Uterus (tissue), 4 donors: ENCODE results near the gene SIAH2. TPM values are rescaled to one million over a fixed set of nuclear protein-coding genes. Genes with fewer than 3 reads are reported as not detected.

Source experiments
- DNase-seq, 2 donors: peaks; one replicate each; pipeline ENCODE4 v3.0.0-alpha.2; 2019 to 2020
- H3K27ac ChIP-seq, 2 donors: fragments of 200-600 bp; sonication (generic); 1 replicate in 1 of 2; 2 replicates in 1 of 2; pipeline ENCODE4 v1.5.1; 2016 to 2018
- H3K27me3 ChIP-seq, 2 donors: fragments of 200-600 bp; sonication (generic); one replicate each; pipeline ENCODE4 v1.5.1; 2018 to 2019; ENCODE audit warnings: control low read depth in 1 of 2
- H3K36me3 ChIP-seq, 2 donors: fragments of 200-600 bp; sonication (generic); one replicate each; pipeline ENCODE4 v1.5.1; 2019; ENCODE audit warnings: control low read depth in 1 of 2
- H3K4me1 ChIP-seq, 2 donors: fragments of 200-600 bp; sonication (generic); one replicate each; pipeline ENCODE4 v1.5.1; 2018 to 2019; ENCODE audit warnings: control low read depth in 1 of 2
- H3K4me3 ChIP-seq, 2 donors: fragments of 200-600 bp; sonication (generic); 1 replicate in 1 of 2; 2 replicates in 1 of 2; pipeline ENCODE4 v1.5.1; 2018 to 2019; ENCODE audit warnings: mild to moderate bottlenecking in 1 of 2
- H3K9me3 ChIP-seq, 2 donors: fragments of 200-600 bp; sonication (generic); one replicate each; pipeline ENCODE4 v1.5.1; 2019; ENCODE audit warnings: control low read depth in 1 of 2
- CTCF ChIP-seq, 4 experiments: fragments of 200-600 bp in 2 of 4; fragments of 450-650 bp in 2 of 4; sonication (generic) in 2 of 4; IDR thresholded peaks; one replicate each; pipeline ENCODE4 v1.5.1; 2016 to 2019; ENCODE audit warnings: antibody characterized with exemption in 4 of 4, mild to moderate bottlenecking in 2 of 4, moderate library complexity in 1 of 4
- POLR2A ChIP-seq, 2 donors: fragments of 450-650 bp; IDR thresholded peaks; one replicate each; pipeline ENCODE4 v1.6.1; 2016; ENCODE audit warnings: antibody characterized with exemption in 2 of 2, mild to moderate bottlenecking in 1 of 2, moderate library complexity in 1 of 2
- intact Hi-C: fragments of 100-400 bp; cut with DNase I; formaldehyde crosslinking; loops from one replicate; pipeline ENCODE4 v1.15.1; 2023; ENCODE audit warnings: low total_unique reads
- total RNA-seq, 4 donors: library from RNA; depleted of rRNA in 3 of 4; stranded (reverse); fragments of >200 nt in 3 of 4; gene quantifications; one replicate each; pipeline versions ENCODE4 v1.1.0 to v1.2.4, GENCODE V29; 2014 to 2023
- donor health status: DM: yes; HTN: yes; CAD: no.

The SIAH2 gene
- total RNA-seq, 4 donors from 2014 or later, result 25.4 to 63.8 (median 43.6) TPM

GRCh38 chr3:150765949-150766720, 3.2 kb upstream of the SIAH2 start:
- Histone ChIP-seq H3K4me1 (peaks cover 0 to 5% of the 10 kb centered on the region in 2 donors), H3K4me3 (no peak overlapping the region), H3K27me3 (no peaks in the 10 kb centered on the region), H3K9me3 (no peaks in the 10 kb centered on the region), H3K27ac (no peak overlapping the region), H3K36me3 (no peaks in the 10 kb centered on the region)
- intact Hi-C loops, result no loop called here
- no peak for TF ChIP-seq CTCF (IDR thresholded peaks at IDR 0.05)
- DNase-seq, result no peak

GRCh38 chr3:150764967-150765366, 2.0 kb upstream of the SIAH2 start:
- peak overlapping the region; percentile 98 to 99 for H3K27ac ChIP-seq
- TF ChIP-seq POLR2A (IDR thresholded peaks at IDR 0.05) (no peak), CTCF (IDR thresholded peaks at IDR 0.05) (no peak)
- intact Hi-C loops, result no loop called here

GRCh38 chr3:150764566-150764965, 1.6 kb upstream of the SIAH2 start:
- Histone ChIP-seq H3K36me3 (no peaks in the 10 kb centered on the region), H3K4me1 (peaks cover 0 to 5% of the 10 kb centered on the region in 2 donors), H3K27ac (peak overlapping the region; percentile 98 to 99), H3K4me3 (no peak overlapping the region), H3K9me3 (no peaks in the 10 kb centered on the region), H3K27me3 (no peaks in the 10 kb centered on the region)
- TF ChIP-seq POLR2A (IDR thresholded peaks at IDR 0.05) (no peak), CTCF (IDR thresholded peaks at IDR 0.05) (no peak)
- DNase-seq, result no peak
- intact Hi-C loops, result no loop called here

More at GRCh38 chr3:150764967-150765366, 2.0 kb upstream of the SIAH2 start:
- peaks cover 0 to 5% of the 10 kb centered on the region in 2 donors for H3K4me1 ChIP-seq
- H3K27me3 ChIP-seq, result no peaks in the 10 kb centered on the region
- H3K4me3 ChIP-seq, result no peak overlapping the region
- no peaks in the 10 kb centered on the region for H3K9me3 ChIP-seq
- H3K36me3 ChIP-seq, result no peaks in the 10 kb centered on the region
- no peak for DNase-seq

GRCh38 chr3:150763841-150764483, 993 bp upstream of the SIAH2 start:
- peak overlapping the region; percentile 74 to 91 for H3K4me3 ChIP-seq
- H3K36me3 ChIP-seq, result no peaks in the 10 kb centered on the region
- no peaks in the 10 kb centered on the region for H3K9me3 ChIP-seq
- TF ChIP-seq CTCF (IDR thresholded peaks at IDR 0.05), result peak; percentile 45 to 67 (median 55)
- no peak for TF ChIP-seq POLR2A (IDR thresholded peaks at IDR 0.05)
- intact Hi-C loops, result no loop called here
- peak overlapping the region; percentile 98 to 99 for H3K27ac ChIP-seq
- no peaks in the 10 kb centered on the region for H3K27me3 ChIP-seq
- peaks cover 4 to 5% of the 10 kb centered on the region in 2 donors for H3K4me1 ChIP-seq
- peak; percentile 66 to 68 for DNase-seq

GRCh38 chr3:150762662-150763121, 277 bp downstream of the SIAH2 start:
- H3K4me1 ChIP-seq, result peaks cover 7 to 9% of the 10 kb centered on the region in 2 donors
- no peak for DNase-seq
- intact Hi-C loops, result no loop called here

More at GRCh38 chr3:150762662-150763121, 277 bp downstream of the SIAH2 start:
- H3K36me3 ChIP-seq, result no peaks in the 10 kb centered on the region
- H3K27me3 ChIP-seq, result no peaks in the 10 kb centered on the region
- TF ChIP-seq POLR2A (IDR thresholded peaks at IDR 0.05) (peak in 1 of 2 donors; percentile 99), CTCF (IDR thresholded peaks at IDR 0.05) (peak in 1 of 4 experiments; percentile 3)
- peak overlapping the region; percentile 74 to 91 for H3K4me3 ChIP-seq
- H3K27ac ChIP-seq, result peak overlapping the region; percentile 98 to 99
- H3K9me3 ChIP-seq, result no peaks in the 10 kb centered on the region
